ENCODE measurements around the gene ATMIN. TPM values are rescaled to one million over a fixed set of nuclear protein-coding genes. Genes with fewer than 3 reads are reported as not detected.

The ATMIN gene
- total RNA-seq (10 to 100 TPM; 22.3 to 32.0 (median 29.9) TPM), polyA plus RNA-seq (10 to 100 TPM in 1 of 2 donors, 1 to 10 TPM in 1; 7.4 to 15.5 TPM)
- long read RNA-seq, donor 1, full-length matches to known transcripts: 74 of 90 reads
- long read RNA-seq, donor 1, partial matches to known transcripts: 0 of 90 reads
- long read RNA-seq, donor 1, other reads (novel, unspliced or antisense): 16 of 90 reads
- long read RNA-seq, donor 2, full-length matches to known transcripts: 65 of 73 reads
- long read RNA-seq, donor 2, partial matches to known transcripts: 3 of 73 reads
- long read RNA-seq, donor 2, other reads (novel, unspliced or antisense): 5 of 73 reads
- long read RNA-seq, donor 3, full-length matches to known transcripts: 8 of 18 reads
- long read RNA-seq, donor 3, partial matches to known transcripts: 9 of 18 reads
- long read RNA-seq, donor 3, other reads (novel, unspliced or antisense): 1 of 18 reads

DNA sequence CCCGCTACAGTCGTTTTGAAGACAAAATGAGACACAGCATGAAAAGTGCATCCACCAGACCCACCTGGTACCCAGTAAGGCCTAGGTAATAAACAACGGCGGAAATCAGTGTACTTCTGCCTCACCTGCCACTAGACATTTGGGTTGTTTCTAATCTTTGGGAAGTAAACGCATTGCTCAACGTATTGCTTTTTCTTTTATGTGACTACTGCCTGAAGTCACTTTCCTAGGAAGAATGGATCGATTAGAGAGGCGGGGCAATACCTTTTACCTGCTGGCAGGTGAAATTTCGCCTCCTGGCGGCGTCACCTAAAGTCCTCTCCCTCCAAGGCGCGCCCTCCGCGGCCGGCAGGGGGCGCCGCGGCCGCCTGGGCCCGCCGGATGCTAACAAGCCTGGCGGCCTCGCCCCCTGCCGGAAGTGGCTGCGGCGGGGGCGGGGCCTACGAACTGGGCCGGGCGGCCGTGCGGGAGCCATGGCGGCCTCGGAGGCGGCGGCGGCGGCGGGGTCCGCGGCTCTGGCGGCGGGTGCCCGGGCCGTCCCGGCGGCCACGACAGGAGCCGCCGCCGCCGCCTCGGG lies at the start of gene ATMIN:
Gene ATMIN (plus strand): TSS at position 445 of the 577 bp plus-strand sequence. CDS start 29 bp downstream, at position 474.
- Histone ChIP-seq H3K4me3 (peak within 1 kb of the TSS; percentile 68 to 95 (median 77)), H3K27ac (peak within 1 kb of the TSS; percentile 73 to 90 (median 81)), H3K36me3 (peaks cover 0 to 27% (median 0%) of the 10 kb centered on the region in 9 donors), H3K9me3 (no peaks in the 10 kb centered on the region), H3K27me3 (no peaks in the 10 kb centered on the region), H3K4me1 (peaks cover 0 to 43% (median 25%) of the 10 kb centered on the region in 9 donors)
- intact Hi-C loops (cut with DNase I): loop anchor here in 6 of 10 donors (1.0 to 10.0 kb wide), 7 partner anchors 28 to 709 kb away; partner anchors contain the start of genes C16orf46 (in 5 of the 6), CENPN (in 1 of the 6), GAN (in 1 of the 6) and GCSH (in 1 of the 6)
- WGBS, 2 donors: 5 to 9% methylated on average over 46 to 54 of the region's 54 CpGs
- TF ChIP-seq CTCF (IDR thresholded peaks at IDR 0.05): peak; percentile 89 to 98 (median 96)
- peak; percentile 76 to 89 for DNase-seq
- ATAC-seq: peak; percentile 91 to 97 (median 96)

GRCh38 chr16:80986557-80986956 lies 49.1 kb upstream of the ATMIN start:
- H3K4me3 ChIP-seq: no peak overlapping the region
- no peak for DNase-seq
- WGBS, 2 donors: 69 to 70% methylated on average over 2 of the region's 2 CpGs
- ATAC-seq: no peak
- no peak overlapping the region for H3K27ac ChIP-seq
- H3K36me3 ChIP-seq: peaks cover 0 to 22% (median 0%) of the 10 kb centered on the region in 9 donors
- no peaks in the 10 kb centered on the region for H3K27me3 ChIP-seq
- intact Hi-C loops (cut with DNase I): loop anchor here in 2 of 10 donors (5.0 to 10.0 kb wide), 2 partner anchors 49 to 52 kb away; no protein-coding TSS in a partner anchor
- H3K9me3 ChIP-seq: no peaks in the 10 kb centered on the region
- no peak for TF ChIP-seq CTCF (IDR thresholded peaks at IDR 0.05)
- H3K4me1 ChIP-seq: peaks cover 0 to 17% (median 6%) of the 10 kb centered on the region in 9 donors

DNA sequence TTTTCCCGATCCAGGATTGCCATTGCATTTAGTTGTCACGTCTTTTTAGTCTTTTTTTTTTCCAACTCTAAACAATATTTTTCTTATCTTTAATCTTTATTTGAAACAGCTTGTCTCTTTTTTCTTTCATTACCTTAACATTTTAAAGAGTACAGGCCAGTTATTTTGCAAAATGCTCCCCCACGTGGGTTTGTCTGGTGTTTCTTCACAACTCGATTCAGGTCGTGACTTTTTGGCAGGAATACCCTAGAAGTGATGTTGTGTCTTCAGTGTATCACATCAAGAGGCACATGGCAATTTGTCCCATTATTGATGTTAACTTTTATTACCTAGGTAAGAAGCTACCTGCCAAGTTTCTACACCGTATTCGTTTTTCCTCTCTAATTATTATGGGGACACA lies 46.9 kb upstream of the ATMIN start:
- 66 to 73% methylated on average over 7 of the region's 7 CpGs for WGBS, 2 donors

More for the DNA sequence above, 46.9 kb upstream of the ATMIN start:
- Histone ChIP-seq H3K27me3 (no peaks in the 10 kb centered on the region), H3K4me3 (no peak overlapping the region), H3K36me3 (peaks cover 0 to 24% (median 0%) of the 10 kb centered on the region in 9 donors), H3K27ac (no peak overlapping the region), H3K9me3 (no peaks in the 10 kb centered on the region), H3K4me1 (peaks cover 0 to 22% (median 8%) of the 10 kb centered on the region in 9 donors)
- TF ChIP-seq CTCF (IDR thresholded peaks at IDR 0.05): no peak
- DNase-seq: no peak
- ATAC-seq: no peak
- intact Hi-C loops (cut with DNase I): loop anchor here in 2 of 10 donors (5.0 to 10.0 kb wide), 2 partner anchors 51 to 54 kb away; no protein-coding TSS in a partner anchor

Measured in heart right ventricle (tissue), 16 donors.